HG02759 (cell line): ENCODE results near the gene DTNA.
"Not testable (repeated sequence)": the region's sequence is repeated elsewhere in the genome, so short reads cannot be mapped to it uniquely, and the experiment has no call there.

Experiments
- ATAC-seq: cut with Tn5 transposase; IDR thresholded peaks from one replicate; pipeline ENCODE4 v1.9.1; 2021; ENCODE audit warnings: mild to moderate bottlenecking, moderate library complexity; ENCODE audit not compliant: unreplicated experiment

DTNA gene

GRCh38 chr18:34887881-34888580 lies 177.9 kb downstream of the DTNA start:
- ATAC-seq = no peak

GRCh38 chr18:34890486-34891085 lies 180.5 kb downstream of the DTNA start:
- no peak for ATAC-seq

- no peak for ATAC-seq
Measured at GRCh38 chr18:34892379-34892778, 182.3 kb downstream of the DTNA start.

GRCh38 chr18:34893239-34893638 lies 183.1 kb downstream of the DTNA start:
- no peak for ATAC-seq

GRCh38 chr18:34901299-34901698 lies 191.2 kb downstream of the DTNA start:
- ATAC-seq = no peak

- ATAC-seq = no peak
Measured at GRCh38 chr18:34904994-34905393, 194.9 kb downstream of the DTNA start.

- not testable (repeated sequence) for ATAC-seq
Measured at GRCh38 chr18:34906985-34907384, 196.9 kb downstream of the DTNA start.

GRCh38 chr18:34909637-34910364 lies 199.7 kb downstream of the DTNA start:
- ATAC-seq = no peak

- no peak for ATAC-seq
Measured at GRCh38 chr18:34911081-34911480, 201.0 kb downstream of the DTNA start.

- ATAC-seq = no peak
Measured at GRCh38 chr18:34911661-34912384, 201.7 kb downstream of the DTNA start.

- no peak for ATAC-seq
Measured at GRCh38 chr18:34913837-34914661, 204.0 kb downstream of the DTNA start.

GRCh38 chr18:34915046-34915445 lies 204.9 kb downstream of the DTNA start:
- ATAC-seq = no peak

GRCh38 chr18:34916539-34916938 lies 206.4 kb downstream of the DTNA start:
- ATAC-seq = not testable (repeated sequence)

GRCh38 chr18:34918856-34919255 lies 208.8 kb downstream of the DTNA start:
- ATAC-seq = no peak

GRCh38 chr18:34921226-34921625 lies 211.1 kb downstream of the DTNA start:
- ATAC-seq = no peak

GRCh38 chr18:34921811-34922385 lies 211.8 kb downstream of the DTNA start:
- no peak for ATAC-seq

- not testable (repeated sequence) for ATAC-seq
Measured at GRCh38 chr18:34922594-34922993, 212.5 kb downstream of the DTNA start.

GRCh38 chr18:34923911-34924310 lies 213.8 kb downstream of the DTNA start:
- ATAC-seq = no peak

- ATAC-seq = no peak
Measured at GRCh38 chr18:34926683-34927082, 216.6 kb downstream of the DTNA start.

GRCh38 chr18:34928088-34928753 lies 218.1 kb downstream of the DTNA start:
- no peak for ATAC-seq
